ENCODE measurements around the gene DOK3.

DOK3 gene

DNA sequence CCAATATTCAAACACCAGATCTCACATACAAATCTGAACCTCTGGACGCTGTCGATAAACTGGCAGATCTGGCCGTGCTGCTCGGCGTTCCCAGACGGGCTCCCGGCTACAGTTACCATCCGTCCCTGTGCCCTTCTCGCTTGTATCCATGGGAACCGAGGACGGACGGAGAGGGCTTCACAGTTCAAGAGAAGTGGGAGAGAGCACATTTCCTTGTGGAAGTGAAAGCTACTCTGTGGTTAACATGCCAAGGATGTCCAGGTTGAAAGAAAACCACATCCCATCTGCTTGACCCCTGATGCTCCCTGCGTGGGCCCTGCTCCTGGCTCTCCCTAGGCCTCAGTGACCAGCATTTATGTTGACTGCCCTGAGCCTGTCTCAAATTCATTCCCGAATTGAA lies 29.9 kb downstream of the DOK3 start:
- no peak for DNase-seq

DNA sequence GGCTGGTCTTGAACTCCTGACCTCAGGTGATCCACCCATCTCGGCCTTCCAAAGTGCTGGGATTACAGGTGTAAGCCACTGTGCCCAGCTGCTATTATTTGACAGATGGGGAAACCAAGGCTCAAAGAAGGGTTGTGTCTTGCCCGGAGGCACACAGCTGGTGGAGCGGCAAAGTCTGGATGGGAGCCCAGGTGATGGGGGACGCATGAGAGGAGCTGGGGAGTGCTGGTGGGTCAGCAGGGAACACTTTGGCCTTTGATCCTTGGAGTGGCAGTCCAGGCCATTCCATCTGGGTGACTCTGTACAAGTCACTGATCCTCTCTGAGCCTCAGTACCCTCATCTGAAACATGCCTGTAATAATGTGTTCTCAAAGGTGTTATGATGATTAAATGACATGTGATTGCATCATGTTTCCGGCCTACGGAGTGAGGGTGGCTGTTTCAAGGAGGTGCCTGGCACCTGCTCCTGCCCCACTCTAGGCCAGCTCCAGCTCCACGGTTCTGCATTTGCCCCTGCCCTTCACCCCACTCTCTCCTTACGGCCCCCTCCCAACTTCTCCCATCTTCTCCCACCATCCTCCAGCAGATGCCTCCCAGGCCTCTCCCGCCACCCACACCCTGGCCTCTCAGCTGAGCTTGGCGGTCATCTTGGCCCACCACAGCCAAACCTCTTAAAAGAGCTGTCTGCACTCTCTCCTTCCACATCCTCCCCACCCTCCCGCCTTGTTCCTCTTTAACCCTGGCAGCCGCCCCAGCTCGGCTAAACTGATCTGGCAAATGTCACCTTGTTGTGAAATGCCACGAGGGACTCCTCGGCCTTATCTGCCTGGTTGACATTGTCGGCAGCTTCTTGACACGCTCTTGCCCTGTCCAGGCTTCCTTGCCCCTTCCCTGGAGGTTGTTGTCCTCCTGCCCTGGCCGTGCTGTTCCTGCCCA lies 30.6 kb downstream of the DOK3 start:
- no peak for DNase-seq

DNA sequence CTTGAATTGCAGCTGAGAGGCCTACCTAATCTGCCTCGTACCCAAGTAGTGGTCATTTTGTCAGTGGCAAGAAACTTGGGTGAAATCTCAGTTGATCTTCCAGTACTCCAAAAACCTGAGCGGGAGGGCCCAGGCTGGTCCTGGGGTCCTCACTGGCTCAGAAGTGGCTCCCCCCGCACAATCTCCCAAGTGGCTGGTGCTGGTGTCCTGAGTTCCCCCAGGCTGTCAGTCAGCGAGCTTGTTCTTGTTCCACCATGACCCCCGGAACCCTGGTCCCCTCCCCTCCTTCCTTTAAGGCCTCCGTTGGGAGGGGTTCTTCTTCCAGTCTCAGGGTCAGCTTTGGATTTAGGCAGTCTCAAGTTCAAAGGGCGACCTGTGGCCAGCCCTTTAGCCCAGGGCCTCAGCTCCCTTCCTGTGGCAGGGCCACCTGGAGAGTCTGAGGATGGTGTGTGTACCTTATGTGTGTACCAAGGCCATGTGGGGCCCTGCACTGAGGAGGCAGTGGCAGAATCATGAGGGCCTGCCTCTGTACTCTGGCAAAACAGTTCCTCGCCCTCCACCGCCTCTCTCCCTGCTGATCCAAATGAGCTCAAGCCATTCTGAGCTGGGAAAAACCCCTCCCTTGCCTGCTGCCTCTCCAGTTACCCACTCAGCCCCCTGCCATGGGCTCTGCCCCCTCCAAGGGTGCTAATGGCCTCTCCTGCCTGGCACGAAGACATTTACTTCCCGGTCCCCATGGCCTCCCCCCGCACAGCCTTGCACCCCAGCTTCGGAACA lies 31.7 kb downstream of the DOK3 start:
- no peak for DNase-seq

DNA sequence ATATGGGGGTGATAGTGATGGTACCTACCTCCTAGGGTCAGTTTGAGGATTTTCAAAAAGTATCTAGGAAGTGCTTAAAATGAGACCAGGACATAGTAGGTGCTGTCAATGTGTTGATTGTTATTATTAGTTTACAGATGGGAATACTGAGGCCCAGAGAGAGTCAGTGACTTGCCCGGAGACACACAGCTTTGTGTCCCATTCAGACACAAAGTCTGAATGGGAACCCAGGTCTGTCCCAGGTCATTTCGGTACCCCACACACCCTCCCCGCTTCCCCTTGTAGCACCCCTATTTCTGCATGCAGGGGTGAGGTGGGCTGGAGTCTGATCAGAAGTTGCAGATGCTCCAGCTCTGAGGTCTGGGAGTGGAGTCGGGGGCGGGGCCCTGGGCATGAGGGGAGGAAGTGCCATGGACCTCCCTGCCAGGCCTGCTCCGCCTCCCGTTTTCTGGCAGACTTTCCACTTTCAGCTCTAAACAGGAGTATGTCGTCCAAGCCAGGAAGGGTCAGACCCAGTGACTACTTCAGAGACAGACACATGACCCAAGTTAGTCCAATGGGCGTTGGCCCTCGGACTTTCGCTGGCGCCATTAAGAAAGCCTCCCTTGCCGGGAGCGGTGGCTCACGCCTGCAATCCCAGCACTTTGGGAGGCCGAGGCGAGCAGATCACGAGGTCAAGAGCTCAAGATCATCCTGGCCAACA lies 32.9 kb downstream of the DOK3 start:
- DNase-seq, result no peak

DNA sequence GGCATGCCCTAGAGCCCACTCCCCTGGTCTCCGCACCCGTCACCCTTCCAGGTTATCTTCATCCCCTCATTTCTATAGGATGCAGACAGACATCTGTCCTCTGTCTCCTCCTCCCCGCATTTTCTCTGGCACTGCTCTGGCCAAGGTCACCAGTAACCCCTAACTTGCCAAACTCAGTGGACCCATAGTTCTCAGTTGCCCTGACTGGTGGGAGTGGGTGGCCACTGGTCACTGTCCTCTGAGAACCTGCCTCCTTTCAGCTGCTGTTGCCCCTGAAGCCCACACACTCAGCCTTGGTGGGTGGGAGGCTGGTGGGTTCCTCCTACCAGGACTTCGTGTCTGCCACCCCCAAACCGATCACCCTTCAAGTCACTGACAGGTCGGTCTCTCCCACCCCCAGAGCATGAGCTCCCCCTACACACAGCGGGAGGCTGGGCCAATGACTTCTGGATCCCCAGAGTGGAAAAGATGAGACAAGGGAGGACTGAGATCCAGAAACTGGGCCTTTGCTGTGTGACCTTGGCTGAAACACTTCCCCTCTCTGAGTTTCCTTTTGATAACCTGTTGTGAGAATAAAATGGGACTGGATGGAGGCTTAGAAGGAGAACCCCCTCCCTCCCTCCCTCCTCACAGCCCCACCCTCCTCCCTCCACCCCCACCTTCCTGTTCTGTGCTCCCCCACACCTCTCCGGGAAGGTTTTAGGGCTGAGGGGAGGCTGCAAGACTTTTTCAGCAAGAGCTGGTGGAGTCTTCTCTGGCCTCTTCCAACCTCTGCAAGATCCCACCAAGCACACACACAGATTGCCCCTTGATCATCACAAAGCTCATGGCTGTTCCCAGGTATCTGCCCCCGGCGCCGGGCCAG lies 33.8 kb downstream of the DOK3 start:
- no peak for DNase-seq

DNA sequence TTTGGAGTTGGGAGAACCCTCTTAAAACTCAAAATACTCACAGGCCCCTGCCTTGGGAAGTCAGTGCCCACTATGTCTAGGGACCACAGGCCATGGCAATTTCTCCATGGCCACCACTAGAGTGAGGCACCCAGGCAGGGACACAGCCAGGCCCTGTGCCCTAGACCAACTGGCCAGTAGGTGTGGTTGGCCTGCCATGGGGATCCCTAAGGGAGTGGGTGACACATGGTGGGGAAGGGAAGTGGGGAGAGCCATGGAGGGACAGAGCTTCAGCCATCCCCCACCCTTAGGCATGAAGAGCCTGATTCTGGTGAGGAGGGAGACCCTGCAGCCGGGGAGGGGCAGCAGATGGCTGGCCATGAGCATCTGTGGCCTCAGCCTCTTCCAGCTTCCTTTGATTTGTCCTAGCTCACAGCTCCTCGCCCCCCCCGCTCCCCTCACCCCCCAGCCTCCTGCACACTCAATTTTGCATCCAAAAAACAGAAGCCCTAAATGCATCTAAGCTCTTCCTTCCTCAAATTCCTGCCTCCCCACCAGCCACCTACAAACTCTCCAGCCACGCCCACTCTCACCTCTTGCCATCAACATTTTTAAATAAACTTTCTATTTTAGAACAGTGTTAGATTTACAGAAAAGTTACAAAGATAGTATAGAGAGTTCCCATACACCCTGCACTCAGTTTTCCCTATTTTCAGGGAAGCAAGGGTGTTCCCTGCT lies 34.6 kb downstream of the DOK3 start:
- no peak for DNase-seq

DNA sequence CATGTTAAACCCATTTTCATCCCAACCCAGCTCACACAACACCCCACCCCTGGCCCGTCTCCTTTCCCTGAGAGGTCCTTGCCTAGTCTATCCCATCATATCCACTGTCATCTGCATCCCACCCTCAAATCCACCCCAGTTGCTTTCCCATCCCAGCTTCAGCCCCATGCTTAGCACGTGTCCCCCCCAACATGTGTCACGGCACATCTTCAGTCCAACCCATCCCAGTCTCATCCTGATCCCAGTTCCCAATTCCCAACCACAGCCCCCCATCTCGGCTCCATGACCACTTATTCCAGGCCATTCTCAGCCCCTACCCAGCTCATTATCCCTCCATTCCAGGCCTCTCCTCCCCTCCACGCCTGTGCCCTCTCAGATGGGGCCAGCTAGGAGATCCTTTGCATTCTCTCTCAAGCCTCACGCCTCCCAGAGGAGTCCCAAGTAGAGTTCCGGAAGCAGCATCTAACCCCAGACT lies 35.6 kb downstream of the DOK3 start:
- no peak for DNase-seq

DNA sequence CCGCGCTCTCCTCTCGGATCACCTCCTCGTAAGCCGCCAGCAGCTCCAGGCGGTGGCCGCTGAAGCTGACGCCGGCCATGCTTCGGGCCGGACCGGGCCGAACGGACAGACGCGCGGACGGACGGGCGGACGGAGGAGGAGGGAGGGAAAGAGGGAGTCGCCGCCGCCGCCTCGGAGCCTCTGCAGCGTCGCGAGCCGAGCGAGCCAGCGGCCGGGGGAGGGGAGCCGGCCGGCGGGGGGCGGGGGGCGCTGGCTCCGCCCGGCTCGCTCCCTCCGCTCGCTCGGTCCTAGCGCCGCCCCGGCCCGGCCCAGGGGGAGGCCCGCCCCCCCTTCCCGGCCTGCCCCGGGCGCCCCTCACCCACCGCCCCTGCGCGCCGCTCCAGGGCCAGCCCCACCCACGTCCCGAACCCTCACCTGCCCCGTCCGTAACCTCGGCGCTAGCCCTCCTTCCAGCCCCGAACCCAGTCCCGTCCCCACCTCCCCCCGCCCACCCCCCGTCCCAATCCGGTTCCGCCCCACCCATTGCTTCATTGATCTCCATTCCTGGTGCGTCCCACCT lies 36.1 kb downstream of the DOK3 start, which contains the start of gene DBN1:
Gene DBN1 (minus strand): TSS at position 192 of the 559 bp plus-strand sequence. CDS start 113 bp downstream, at position 79.
- no peak for DNase-seq

DNA sequence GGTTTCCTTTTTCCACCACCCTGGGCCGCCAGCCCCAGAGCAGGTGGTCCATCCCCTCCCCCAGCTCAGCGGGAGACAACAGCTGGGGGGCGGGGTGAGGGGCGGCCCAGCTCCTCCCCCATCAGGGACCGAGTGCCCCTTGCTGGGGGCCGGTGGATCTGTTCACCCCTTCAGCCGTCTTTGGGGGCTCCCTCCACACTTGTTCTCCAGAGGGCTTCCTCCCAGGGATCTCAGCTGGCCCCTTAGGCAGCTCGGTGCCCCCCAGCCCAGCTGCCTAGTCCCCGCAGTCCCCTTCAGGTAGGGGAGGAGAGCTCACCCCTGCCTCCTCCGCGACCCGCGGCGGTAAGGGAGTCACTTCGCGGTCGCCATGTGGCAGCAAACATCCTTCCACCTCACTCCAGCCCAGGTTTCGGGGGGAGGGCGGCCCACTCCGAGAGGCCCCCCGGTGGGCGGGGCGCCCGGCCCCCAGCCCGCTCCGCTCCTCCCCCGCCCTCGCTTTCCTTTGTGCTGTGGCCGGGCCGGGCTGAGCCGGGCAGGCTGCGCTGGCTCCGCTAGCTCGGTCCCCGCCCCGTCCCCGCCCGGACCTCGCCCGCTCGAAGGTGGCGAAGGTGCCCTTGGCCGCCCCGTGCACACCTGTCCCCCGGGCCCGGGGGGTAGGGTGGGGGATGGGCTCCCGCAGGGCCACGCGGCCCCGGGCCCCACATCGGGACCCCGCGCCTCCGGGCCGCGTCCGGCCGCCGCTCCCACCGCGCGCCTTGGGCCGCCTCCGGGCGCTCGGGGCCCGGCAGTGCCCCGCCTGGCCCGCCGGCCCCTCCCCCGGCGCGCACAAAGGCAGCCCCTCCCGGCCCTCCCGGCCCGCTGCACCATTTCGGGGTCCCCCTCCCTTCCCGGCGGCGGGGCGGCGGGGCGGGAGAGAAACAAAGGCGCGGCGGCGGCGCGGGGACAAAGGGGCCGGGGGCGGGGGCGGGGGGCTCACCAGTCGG lies 36.9 kb downstream of the DOK3 start:
- peak; percentile 63 for DNase-seq

DNA sequence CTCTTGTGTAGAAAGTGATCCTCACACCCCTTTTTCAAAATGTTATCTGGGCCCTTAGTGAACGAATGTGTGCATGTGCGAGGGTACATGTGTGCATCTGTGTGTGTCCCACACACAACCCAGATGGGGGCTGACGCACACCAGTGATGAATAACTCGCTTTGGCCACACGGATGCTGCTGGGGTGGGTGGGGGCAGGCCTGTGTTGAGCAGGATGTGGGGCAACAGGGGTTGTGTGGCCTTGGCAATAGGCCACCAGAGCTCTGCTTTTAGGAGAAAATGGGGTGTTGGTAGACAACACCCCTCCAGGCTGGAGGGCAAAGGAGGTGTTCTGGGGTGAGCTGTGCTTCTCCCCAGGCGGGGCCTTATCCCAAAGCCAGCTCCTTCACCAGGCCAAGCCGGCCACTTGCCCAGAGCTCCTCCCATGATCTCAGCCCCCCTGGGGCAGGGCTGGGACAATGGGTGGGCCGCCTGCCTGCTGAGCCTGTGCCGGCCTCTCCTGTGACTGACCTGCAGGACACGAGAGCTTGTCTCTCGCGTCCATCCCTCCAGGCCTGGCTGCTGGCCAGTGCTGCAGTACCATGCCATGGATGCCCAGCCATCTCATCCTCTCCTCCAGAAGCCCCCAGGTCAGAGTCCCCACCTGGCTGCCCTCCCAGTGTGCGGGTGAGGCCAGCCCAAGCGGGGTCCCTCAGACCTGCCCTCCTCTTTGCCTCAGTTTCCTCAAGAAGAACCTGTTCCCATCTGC lies 37.8 kb downstream of the DOK3 start:
- no peak for DNase-seq

DNA sequence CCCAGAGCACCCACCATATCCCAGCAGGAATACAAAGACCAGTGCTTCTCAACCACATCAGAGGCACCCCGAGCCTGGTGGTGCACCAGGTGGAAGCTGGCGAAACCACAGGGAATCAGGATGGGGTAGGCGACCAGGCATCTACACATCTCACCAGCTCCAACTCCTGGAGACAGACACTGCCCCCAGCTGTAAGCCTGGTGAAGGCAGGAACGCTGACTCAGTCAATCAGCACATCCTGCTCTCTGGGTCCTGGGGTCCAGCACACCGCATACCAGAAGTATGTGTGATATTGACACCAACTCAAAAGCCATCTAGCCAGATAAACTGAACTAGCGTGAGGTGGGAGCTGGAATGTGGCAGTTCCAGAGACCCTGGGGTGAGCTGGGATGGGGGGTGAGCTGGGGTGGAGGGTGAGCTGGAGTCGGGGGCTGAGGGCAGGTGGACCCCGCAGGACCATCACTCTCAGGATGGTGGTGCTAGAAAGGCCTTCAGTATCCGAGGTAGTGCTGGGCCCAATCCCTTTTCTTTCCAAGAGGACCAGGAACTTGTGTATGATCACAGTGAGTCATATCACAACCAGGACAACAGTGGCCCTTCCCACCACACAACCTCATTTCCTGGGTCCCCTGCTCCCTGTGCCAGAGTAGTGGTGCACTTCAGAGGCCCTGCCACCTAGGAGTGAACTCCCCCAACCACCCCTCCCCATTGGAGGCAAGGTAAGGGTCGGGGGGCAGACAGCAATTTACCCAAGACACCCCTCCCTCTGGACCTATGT lies 38.7 kb downstream of the DOK3 start:
- no peak for DNase-seq

DNA sequence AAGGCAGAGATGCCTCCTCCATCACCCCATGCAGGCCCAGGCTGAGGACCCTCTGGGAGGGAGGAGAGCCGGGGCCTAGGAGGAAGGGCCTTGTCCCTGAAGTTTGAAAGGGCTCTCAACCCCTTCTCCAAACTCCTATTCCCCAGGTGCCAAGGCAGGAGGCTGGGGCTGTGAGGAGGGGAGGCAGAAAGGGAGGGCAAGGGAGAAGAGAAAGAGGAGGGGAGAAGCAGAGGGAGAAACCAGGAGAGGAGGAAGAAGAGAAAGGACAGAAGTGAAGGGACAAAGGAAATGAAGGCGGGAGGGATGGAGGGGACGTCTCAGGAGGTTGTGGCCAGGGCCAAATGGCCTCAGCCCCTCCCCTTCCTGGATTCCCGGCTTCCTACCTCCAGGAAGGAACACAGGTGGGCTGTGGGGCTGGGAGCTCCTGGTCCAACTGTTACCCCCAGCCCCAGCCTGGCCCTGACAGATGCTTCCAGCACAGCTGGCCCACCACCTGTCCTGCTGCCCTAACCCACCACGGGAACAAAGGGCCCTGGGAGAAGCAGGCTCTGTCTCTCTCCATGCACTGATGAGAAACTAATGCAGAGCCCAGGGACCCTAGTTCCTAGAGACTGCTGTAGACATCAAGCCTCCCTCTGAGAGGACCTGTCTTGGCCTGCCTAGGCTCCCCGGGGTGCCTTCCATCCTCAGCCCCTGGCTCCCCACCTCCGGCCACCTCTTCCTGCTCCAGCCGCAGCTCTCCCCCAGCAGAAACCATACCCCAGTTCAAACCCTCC lies 39.7 kb downstream of the DOK3 start:
- DNase-seq, result no peak

DNA sequence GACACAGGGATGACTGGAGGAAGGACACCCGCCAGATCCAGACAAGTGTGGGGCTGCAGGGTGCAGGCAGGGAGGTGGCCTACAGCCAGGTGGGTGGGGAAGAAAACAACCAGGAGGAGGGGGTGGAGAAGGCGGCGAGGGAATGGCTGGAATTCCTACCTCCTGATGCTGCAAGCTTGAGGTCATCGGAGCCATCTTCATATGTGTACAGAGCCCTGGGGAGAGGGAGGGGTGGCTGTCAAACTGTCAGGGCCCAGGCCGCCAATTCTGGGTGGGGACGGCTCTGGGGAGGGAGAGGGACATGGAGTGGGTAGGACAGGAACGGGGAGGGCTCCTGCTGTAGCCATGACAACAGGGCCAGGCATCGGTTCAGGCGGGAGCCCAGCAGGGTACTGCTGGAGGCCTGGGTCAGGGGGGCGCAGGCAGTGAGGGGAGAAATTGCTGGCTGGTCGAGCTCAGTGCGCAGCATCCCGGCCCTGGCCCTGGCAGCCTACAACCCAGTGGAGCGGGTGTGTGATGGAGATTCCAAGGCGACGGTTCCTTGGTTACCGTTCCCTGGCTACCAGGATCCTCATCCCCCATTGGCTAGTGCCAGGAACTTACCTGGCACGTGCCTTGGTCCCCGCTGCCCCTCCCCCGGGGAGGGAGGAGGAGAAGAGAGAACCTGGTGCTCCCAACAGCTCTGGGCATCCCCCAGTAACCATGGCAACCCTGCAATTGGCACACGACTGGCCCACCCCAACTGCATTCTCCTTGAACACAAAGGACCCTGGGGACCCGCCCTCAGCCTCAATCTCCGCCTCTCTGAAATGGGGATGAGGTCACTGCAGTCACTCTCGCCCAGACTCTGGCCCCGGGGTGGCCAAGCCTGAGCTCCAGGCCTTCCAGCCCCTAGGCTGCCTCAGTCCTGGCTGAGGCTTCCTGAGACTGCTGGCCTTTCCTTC lies 40.7 kb downstream of the DOK3 start:
- no peak for DNase-seq

DNA sequence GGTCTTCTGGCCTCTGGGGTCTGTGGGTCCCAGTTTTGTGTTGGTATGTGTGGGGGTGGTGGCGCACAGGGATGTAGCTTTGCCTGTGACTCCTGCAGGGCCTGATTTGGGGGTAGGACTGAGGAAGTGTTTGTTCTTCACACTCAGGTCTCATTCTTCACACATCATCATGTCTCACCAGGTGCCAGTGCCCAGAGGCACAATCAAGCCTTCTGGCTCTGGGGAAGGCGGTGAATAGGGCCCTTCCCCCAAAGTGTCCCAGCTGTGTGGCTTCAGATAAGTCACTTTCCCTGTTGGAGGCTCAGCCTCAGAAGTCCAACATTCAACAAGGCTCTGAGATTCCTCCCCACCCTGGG lies 41.3 kb downstream of the DOK3 start:
- no peak for DNase-seq

DNA sequence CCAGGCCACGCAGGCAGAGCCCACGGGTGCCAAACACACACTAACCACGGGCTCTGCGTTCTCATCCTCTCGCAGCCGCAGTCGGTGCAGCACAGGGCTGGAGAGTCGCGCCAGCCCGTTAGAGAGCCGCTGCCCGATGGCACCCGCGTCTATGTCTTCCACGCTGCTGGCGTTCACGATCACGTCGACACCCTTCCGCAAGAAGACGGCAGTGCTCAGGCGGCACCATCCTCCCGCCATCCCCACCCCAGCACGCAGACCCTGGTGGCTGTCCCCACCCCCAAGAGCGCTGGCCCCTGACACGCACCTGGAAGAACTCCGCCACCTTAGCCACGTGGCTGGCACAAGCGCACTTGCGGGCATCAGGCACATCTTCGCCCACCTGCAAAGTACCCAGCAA lies 42.2 kb downstream of the DOK3 start:
- no peak for DNase-seq

DNA sequence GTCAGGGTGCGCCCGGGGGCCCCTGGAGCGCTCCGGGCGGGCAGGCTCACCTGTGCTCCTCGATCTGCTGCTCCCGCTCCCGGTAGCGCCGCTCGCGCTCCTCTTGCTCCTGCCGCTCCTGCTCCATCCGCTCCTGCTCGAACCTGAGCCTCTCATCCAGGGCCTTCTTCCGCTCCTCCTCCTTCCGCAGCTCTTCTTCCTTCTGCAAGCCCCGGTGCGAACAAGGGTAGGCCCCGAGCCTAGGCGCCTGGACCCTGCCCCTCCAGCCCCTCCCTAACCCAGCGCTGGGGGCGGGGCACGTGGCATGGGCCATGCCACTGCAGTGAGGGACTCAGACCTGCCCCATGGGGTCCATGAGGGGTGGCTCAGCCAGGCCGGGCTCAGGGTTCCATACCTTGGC lies 42.8 kb downstream of the DOK3 start:
- no peak for DNase-seq

Data from activated T-cell treated with anti-CD3 and anti-CD28 coated beads, Interleukin-2, amount 50 U/mL, for 1 hour (primary cell).